OCI-LY7 (cell line): ENCODE measurements around the gene SCAMP3.
"Not testable (repeated sequence)": the region's sequence is repeated elsewhere in the genome, so short reads cannot be mapped to it uniquely, and the experiment has no call there.

Source experiments
- EZH2phosphoT487 ChIP-seq: fragments of 200-600 bp; sonication (generic); IDR thresholded peaks from 2 replicates; pipeline ENCODE4 v1.6.1; 2018; ENCODE audit warnings: low read depth, borderline replicate concordance, mild to moderate bottlenecking, mixed run types, antibody characterized with exemption, low read length, moderate library complexity, mixed read lengths
- TF ChIP-seq, protein P1 (sequence below): fragments of 200-600 bp; sonication (generic); conservative IDR thresholded peaks from 2 replicates; pipeline ENCODE4 v1.5.1; 2014; ENCODE audit warnings: mild to moderate bottlenecking, antibody characterized with exemption, low read length, moderate library complexity, mixed read lengths

DNA sequence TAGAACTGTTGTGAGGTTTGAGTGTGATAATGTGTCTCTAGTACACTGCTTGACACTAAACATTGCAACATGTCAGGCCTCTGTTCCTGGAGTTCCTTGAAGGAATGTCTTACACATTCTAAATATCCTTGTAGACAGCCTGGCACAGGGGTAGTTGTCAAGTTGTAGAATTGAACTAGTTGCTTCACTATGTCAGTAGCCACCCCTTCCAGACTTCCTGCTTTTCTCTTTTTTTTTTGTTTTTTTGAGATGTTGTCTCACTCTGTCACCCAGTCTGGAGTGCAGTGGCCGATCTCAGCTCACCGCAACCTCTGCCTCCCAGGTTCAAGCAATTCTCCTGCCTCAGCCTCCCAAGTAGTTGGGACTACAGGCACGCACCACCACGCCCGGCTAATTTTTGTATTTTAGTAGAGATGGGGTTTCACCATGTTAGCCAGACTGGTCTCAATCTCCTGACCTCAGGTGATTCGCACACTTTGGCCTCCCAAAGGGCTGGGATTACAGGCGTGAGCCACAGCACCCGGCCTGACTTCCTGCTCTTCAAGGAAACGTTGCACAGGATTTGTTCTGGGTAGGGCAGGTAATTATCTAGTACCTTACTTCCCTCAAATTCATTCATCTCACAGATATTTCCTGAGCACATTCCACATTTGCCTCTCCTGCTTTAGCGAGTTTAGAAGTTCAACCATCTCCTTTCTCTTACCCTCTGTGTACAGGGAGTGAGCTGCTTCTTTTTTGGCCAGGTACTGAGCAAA lies 41.8 kb downstream of the SCAMP3 start:
- TF ChIP-seq, protein P1, sequence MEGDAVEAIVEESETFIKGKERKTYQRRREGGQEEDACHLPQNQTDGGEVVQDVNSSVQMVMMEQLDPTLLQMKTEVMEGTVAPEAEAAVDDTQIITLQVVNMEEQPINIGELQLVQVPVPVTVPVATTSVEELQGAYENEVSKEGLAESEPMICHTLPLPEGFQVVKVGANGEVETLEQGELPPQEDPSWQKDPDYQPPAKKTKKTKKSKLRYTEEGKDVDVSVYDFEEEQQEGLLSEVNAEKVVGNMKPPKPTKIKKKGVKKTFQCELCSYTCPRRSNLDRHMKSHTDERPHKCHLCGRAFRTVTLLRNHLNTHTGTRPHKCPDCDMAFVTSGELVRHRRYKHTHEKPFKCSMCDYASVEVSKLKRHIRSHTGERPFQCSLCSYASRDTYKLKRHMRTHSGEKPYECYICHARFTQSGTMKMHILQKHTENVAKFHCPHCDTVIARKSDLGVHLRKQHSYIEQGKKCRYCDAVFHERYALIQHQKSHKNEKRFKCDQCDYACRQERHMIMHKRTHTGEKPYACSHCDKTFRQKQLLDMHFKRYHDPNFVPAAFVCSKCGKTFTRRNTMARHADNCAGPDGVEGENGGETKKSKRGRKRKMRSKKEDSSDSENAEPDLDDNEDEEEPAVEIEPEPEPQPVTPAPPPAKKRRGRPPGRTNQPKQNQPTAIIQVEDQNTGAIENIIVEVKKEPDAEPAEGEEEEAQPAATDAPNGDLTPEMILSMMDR: not testable (repeated sequence)
- not testable (repeated sequence) for TF ChIP-seq EZH2phosphoT487
